HFF-Myc (cell line): ENCODE results near the gene RNLS.

ENCODE experiments used
- DNase-seq: peaks from one replicate; pipeline ENCODE4 v3.0.0-alpha.2; 2011; ENCODE audit warnings: low read depth; ENCODE audit errors: extremely low read depth
- H3K4me3 ChIP-seq: replicated peaks from 2 replicates; pipeline ENCODE4 v1.5.1; 2011; ENCODE audit warnings: low read depth, mild to moderate bottlenecking, control low read depth, low read length
- CTCF ChIP-seq: IDR thresholded peaks from 2 replicates; pipeline ENCODE4 v1.5.1; 2012; ENCODE audit warnings: mild to moderate bottlenecking, low read depth, low read length, control low read depth; ENCODE audit errors: missing control alignments

Gene RNLS

GRCh38 chr10:88582806-88583583 lies at the start of gene RNLS:
Gene RNLS (minus strand): TSS chr10:88583318.
- peak; percentile 82 for TF ChIP-seq CTCF
- DNase-seq = peak; percentile 3
- peak within 1 kb of the TSS; percentile 44 for H3K4me3 ChIP-seq

DNA sequence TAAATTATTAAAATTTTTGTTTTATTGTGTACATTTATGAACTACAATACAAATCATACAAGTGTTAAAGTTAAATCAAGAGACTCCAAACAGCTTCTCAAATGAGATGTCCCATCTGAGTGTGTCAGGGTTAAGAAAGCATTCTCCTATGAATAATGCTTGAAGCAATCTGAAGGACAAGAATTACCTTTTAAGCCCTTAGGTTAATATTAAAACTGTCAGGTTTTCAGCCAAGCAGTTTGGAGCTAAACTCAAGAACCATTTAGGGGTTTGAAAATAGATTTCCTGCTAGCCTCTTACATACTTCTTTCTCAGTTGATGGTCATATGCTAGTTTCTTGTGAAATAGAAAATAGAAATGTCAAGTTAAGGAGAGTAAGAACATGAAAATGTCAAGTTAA lies 41.7 kb upstream of the RNLS start:
- H3K4me3 ChIP-seq = no peak overlapping the region
- no peak for DNase-seq
- TF ChIP-seq CTCF = no peak

DNA sequence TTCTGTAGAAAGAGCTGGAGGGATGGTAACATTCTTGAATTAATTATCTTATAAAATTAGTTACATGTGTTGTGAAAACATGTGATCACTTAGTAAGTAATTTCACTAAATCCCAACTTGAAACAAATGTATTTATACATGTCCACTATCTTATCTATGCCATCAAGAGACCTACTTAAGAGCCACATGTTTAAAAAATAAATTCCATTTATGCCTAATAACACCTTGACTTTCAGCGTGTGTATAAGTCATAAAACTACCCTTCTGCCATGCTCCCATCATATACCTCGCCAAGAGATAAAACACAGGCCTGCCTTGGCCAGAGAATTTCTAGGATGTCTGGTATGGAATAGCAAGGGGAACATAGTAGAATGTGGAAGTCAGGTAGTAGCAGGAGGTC lies 40.7 kb upstream of the RNLS start:
- no peak for DNase-seq
- no peak for TF ChIP-seq CTCF
- H3K4me3 ChIP-seq = no peak overlapping the region

- no peak for TF ChIP-seq CTCF
- no peak overlapping the region for H3K4me3 ChIP-seq
- DNase-seq = no peak
Measured at GRCh38 chr10:88620441-88620840, 37.3 kb upstream of the RNLS start.

- no peak for TF ChIP-seq CTCF
- no peak for DNase-seq
- H3K4me3 ChIP-seq = no peak overlapping the region
Measured at GRCh38 chr10:88618496-88618895, 35.4 kb upstream of the RNLS start.

DNA sequence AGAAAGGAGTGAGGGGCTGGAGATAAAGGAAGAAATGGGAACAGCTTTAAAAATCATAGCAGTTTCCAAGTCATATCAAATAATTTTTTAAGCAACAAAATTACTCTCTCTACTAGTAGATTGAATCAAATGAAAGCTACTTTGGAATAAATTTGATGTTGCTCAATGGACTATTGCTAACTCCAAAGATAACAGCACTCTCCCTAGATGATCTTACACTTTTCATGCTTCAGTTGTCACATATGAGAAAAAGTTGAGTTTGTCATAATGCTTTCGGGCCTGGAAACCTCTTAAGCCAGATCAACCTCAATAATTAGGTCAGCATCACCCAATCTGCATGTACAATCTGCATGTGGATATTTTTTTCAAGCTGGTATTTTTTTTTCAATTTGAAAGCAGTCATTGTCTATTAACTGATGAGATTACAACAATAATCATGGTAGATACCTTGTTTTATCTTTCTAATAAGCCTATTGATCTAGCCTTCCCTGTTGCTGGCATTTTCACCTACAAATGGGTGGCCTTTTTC lies 34.7 kb upstream of the RNLS start:
- no peak for TF ChIP-seq CTCF
- no peak overlapping the region for H3K4me3 ChIP-seq
- no peak for DNase-seq
